Smooth muscle cell (in vitro differentiated cells): Measurements from ENCODE around the gene SARS1. TPM values are rescaled to one million over a fixed set of nuclear protein-coding genes. Genes with fewer than 3 reads are reported as not detected.

Source experiments
- DNase-seq: peaks from one replicate; lab custom pipeline; 2025; ENCODE audit not compliant: unreplicated experiment; lab: John Stamatoyannopoulos, UW
- H2AFZ ChIP-seq: fragments of 200-600 bp; sonication (generic); 2 replicates; pipeline ENCODE4 v1.6.0; 2016; ENCODE audit warnings: antibody characterized with exemption, low read depth, mild to moderate bottlenecking
- H3F3A ChIP-seq: fragments of 200-600 bp; sonication (generic); 2 replicates; pipeline ENCODE4 v1.6.0; 2017; ENCODE audit warnings: antibody characterized with exemption, low read depth
- H3K27ac ChIP-seq: fragments of 200-600 bp; sonication (generic); 2 replicates; pipeline ENCODE4 v1.5.1; 2016; ENCODE audit warnings: low read depth, mild to moderate bottlenecking
- H3K27me3 ChIP-seq: fragments of 200-600 bp; sonication (generic); 2 replicates; pipeline ENCODE4 v1.6.1; 2016; ENCODE audit warnings: low read depth, mild to moderate bottlenecking
- H3K36me3 ChIP-seq: fragments of 200-600 bp; sonication (generic); 2 replicates; pipeline ENCODE4 v1.5.1; 2016; ENCODE audit warnings: low read depth
- H3K4me1 ChIP-seq: fragments of 200-600 bp; sonication (generic); 2 replicates; pipeline ENCODE4 v1.5.1; 2016; ENCODE audit warnings: low read depth
- H3K4me2 ChIP-seq: fragments of 200-600 bp; sonication (generic); 2 replicates; pipeline ENCODE4 v1.6.0; 2016; ENCODE audit warnings: mild to moderate bottlenecking
- H3K4me3 ChIP-seq: fragments of 200-600 bp; sonication (generic); 2 replicates; pipeline ENCODE4 v1.5.1; 2016; ENCODE audit warnings: mild to moderate bottlenecking
- H3K79me2 ChIP-seq: fragments of 200-600 bp; sonication (generic); 2 replicates; pipeline ENCODE4 v1.6.0; 2016; ENCODE audit warnings: low read depth, mild to moderate bottlenecking
- H3K9ac ChIP-seq: fragments of 200-600 bp; sonication (generic); 2 replicates; pipeline ENCODE4 v1.6.0; 2016; ENCODE audit warnings: low read depth
- H3K9me3 ChIP-seq: fragments of 200-600 bp; sonication (generic); replicated peaks from 2 replicates; pipeline ENCODE4 v1.5.1; 2016; ENCODE audit warnings: low read depth
- H4K20me1 ChIP-seq: fragments of 200-600 bp; sonication (generic); 2 replicates; pipeline ENCODE4 v1.6.0; 2016; ENCODE audit warnings: low read depth
- CTCF ChIP-seq: fragments of 200-600 bp; sonication (generic); IDR thresholded peaks from 2 replicates; pipeline ENCODE4 v1.5.1; 2017; ENCODE audit warnings: borderline replicate concordance, mild to moderate bottlenecking, antibody characterized with exemption; ENCODE audit not compliant: insufficient read depth, poor library complexity, severe bottlenecking
- WGBS: methylation state at CpG from one replicate; pipeline ENCODE4 v1.1.7; 2016; ENCODE audit warnings: low lambda C conversion rate; 5-methylcytosine and 5-hydroxymethylcytosine counted together
- polyA plus RNA-seq: library from polyadenylated mRNA; unstranded; fragments of >200 nt; fragmentation: Nextera tagmentation; extraction: Ambion mirVana; gene quantifications from 2 replicates; pipeline ENCODE4 v1.2.1, GENCODE V29; 2016
- total RNA-seq: library from RNA; depleted of rRNA; stranded (reverse); fragments of >200 nt; gene quantifications from 2 replicates; pipeline ENCODE4 v1.2.3, GENCODE V29; 2014

SARS1 gene
- total and polyA plus RNA-seq, 2 experiments from 2014 or later = 157 to 176 TPM

GRCh38 chr1:109184687-109185086 is 29.0 kb upstream of the SARS1 start:
- no peaks in the 10 kb centered on the region for H3K36me3 ChIP-seq
- no peaks in the 10 kb centered on the region for H3K4me1 ChIP-seq
- H3K27ac ChIP-seq = no peak overlapping the region
- no peaks in the 10 kb centered on the region for H3K9me3 ChIP-seq
- 100% methylated on average over 7 of the region's 7 CpGs for WGBS
- no peaks in the 10 kb centered on the region for H3K27me3 ChIP-seq
- no peaks in the 10 kb centered on the region for H3F3A ChIP-seq
- no peaks in the 10 kb centered on the region for H4K20me1 ChIP-seq
- DNase-seq = no peak
- H2AFZ ChIP-seq = no peak overlapping the region
- no peak for TF ChIP-seq CTCF
- H3K79me2 ChIP-seq = no peaks in the 10 kb centered on the region
- H3K9ac ChIP-seq = no peak overlapping the region
- H3K4me2 ChIP-seq = no peak overlapping the region
- H3K4me3 ChIP-seq = no peak overlapping the region

- Histone ChIP-seq H3K4me3 (no peak overlapping the region), H4K20me1 (no peaks in the 10 kb centered on the region), H3K79me2 (no peaks in the 10 kb centered on the region), H3F3A (no peaks in the 10 kb centered on the region), H3K4me1 (no peaks in the 10 kb centered on the region), H3K9me3 (no peaks in the 10 kb centered on the region), H3K27me3 (no peaks in the 10 kb centered on the region), H3K9ac (no peak overlapping the region), H3K4me2 (no peak overlapping the region), H3K36me3 (no peaks in the 10 kb centered on the region), H3K27ac (no peak overlapping the region), H2AFZ (no peak overlapping the region)
- whole genome bisulfite sequencing = 85% methylated on average over 8 of the region's 8 CpGs
- DNase-seq = no peak
- TF ChIP-seq CTCF = no peak
Measured at GRCh38 chr1:109185357-109185756, 28.4 kb upstream of the SARS1 start.

GRCh38 chr1:109185990-109186732 is 27.6 kb upstream of the SARS1 start:
- DNase-seq = no peak

More at GRCh38 chr1:109185990-109186732, 27.6 kb upstream of the SARS1 start:
- 58% methylated on average over 5 of the region's 5 CpGs for WGBS
- Histone ChIP-seq H3K4me1 (no peaks in the 10 kb centered on the region), H3K9ac (no peak overlapping the region), H4K20me1 (no peaks in the 10 kb centered on the region), H3K79me2 (no peaks in the 10 kb centered on the region), H2AFZ (no peak overlapping the region), H3K36me3 (no peaks in the 10 kb centered on the region), H3K4me2 (no peak overlapping the region), H3F3A (no peaks in the 10 kb centered on the region), H3K9me3 (no peaks in the 10 kb centered on the region), H3K27ac (no peak overlapping the region), H3K4me3 (no peak overlapping the region), H3K27me3 (no peaks in the 10 kb centered on the region)
- no peak for TF ChIP-seq CTCF
